ENCODE measurements around the gene EYS. TPM values are rescaled to one million over a fixed set of nuclear protein-coding genes. Genes with fewer than 3 reads are reported as not detected.

Gene EYS
- total RNA-seq, 1 experiment from 2014 or later = 1.5 TPM

GRCh38 chr6:64850121-64850520 is 856.9 kb downstream of the EYS start:
- CTCF ChIA-PET = interaction anchor here (0.5 to 0.9 kb wide), 2 partner anchors 112 to 1646 kb away, joined by 3 read pairs; no protein-coding TSS in a partner anchor
- no peak for DNase-seq (ENCODE audit: unreplicated experiment)
- H3K4me3 Mint-ChIP-seq (ENCODE audit: unreplicated experiment) = no peak overlapping the region
- no TSS peak for BruUV-seq (replicated peaks)
- H3K36me3 Mint-ChIP-seq (ENCODE audit: insufficient read depth, unreplicated experiment) = no peaks in the 10 kb centered on the region
- POLR2A ChIA-PET = interaction anchor here (0.7 kb wide), 1 partner anchor 827 kb away, joined by 4 read pairs; no protein-coding TSS in a partner anchor
- intact Hi-C loops (cut with micrococcal nuclease) = no loop called here
- peaks cover 4% of the 10 kb centered on the region for H3K9me3 Mint-ChIP-seq (ENCODE audit: unreplicated experiment)
- H3K4me1 Mint-ChIP-seq (ENCODE audit: insufficient read depth, unreplicated experiment) = no peaks in the 10 kb centered on the region
- H3K27me3 Mint-ChIP-seq (ENCODE audit: insufficient read depth, unreplicated experiment) = no peaks in the 10 kb centered on the region
- no peak overlapping the region for H3K27ac Mint-ChIP-seq (ENCODE audit: low read depth, unreplicated experiment)
- TF ChIP-seq CTCF (IDR thresholded peaks at IDR 0.05; ENCODE audit: unreplicated experiment) = no peak

- Mint-ChIP-seq H3K27ac (ENCODE audit: low read depth, unreplicated experiment) (no peak overlapping the region), H3K9me3 (ENCODE audit: unreplicated experiment) (no peaks in the 10 kb centered on the region), H3K27me3 (ENCODE audit: insufficient read depth, unreplicated experiment) (no peaks in the 10 kb centered on the region), H3K4me1 (ENCODE audit: insufficient read depth, unreplicated experiment) (no peaks in the 10 kb centered on the region), H3K4me3 (ENCODE audit: unreplicated experiment) (no peak overlapping the region), H3K36me3 (ENCODE audit: insufficient read depth, unreplicated experiment) (no peaks in the 10 kb centered on the region)
- BruUV-seq (replicated peaks) = no TSS peak
- intact Hi-C loops (cut with micrococcal nuclease) = no loop called here
- TF ChIP-seq CTCF (IDR thresholded peaks at IDR 0.05; ENCODE audit: unreplicated experiment) = no peak
- CTCF ChIA-PET = no interaction called here
- DNase-seq (ENCODE audit: unreplicated experiment) = no peak
- POLR2A ChIA-PET = no interaction called here
Measured at GRCh38 chr6:64848467-64848866, 858.6 kb downstream of the EYS start.

- Mint-ChIP-seq H3K27ac (ENCODE audit: low read depth, unreplicated experiment) (no peak overlapping the region), H3K9me3 (ENCODE audit: unreplicated experiment) (no peaks in the 10 kb centered on the region), H3K27me3 (ENCODE audit: insufficient read depth, unreplicated experiment) (no peaks in the 10 kb centered on the region), H3K4me1 (ENCODE audit: insufficient read depth, unreplicated experiment) (no peaks in the 10 kb centered on the region), H3K36me3 (ENCODE audit: insufficient read depth, unreplicated experiment) (no peaks in the 10 kb centered on the region), H3K4me3 (ENCODE audit: unreplicated experiment) (no peak overlapping the region)
- ChIA-PET POLR2A (interaction anchor here (0.7 kb wide), 1 partner anchor 96 kb away, joined by 3 read pairs; no protein-coding TSS in a partner anchor), CTCF (no interaction called here)
- no peak for TF ChIP-seq CTCF (IDR thresholded peaks at IDR 0.05; ENCODE audit: unreplicated experiment)
- no peak for DNase-seq (ENCODE audit: unreplicated experiment)
- no TSS peak for BruUV-seq (replicated peaks)
- intact Hi-C loops (cut with micrococcal nuclease) = no loop called here
Measured at GRCh38 chr6:64847396-64847795, 859.6 kb downstream of the EYS start.

- no peaks in the 10 kb centered on the region for H3K4me1 Mint-ChIP-seq (ENCODE audit: insufficient read depth, unreplicated experiment)
- no peaks in the 10 kb centered on the region for H3K36me3 Mint-ChIP-seq (ENCODE audit: insufficient read depth, unreplicated experiment)
- no peak overlapping the region for H3K27ac Mint-ChIP-seq (ENCODE audit: low read depth, unreplicated experiment)
- TF ChIP-seq CTCF (IDR thresholded peaks at IDR 0.05; ENCODE audit: unreplicated experiment) = peak; percentile 36
- H3K27me3 Mint-ChIP-seq (ENCODE audit: insufficient read depth, unreplicated experiment) = no peaks in the 10 kb centered on the region
- H3K4me3 Mint-ChIP-seq (ENCODE audit: unreplicated experiment) = no peak overlapping the region
- ChIA-PET POLR2A (interaction anchor here (0.7 kb wide), 1 partner anchor 671 kb away, joined by 3 read pairs; no protein-coding TSS in a partner anchor), CTCF (interaction anchor here (0.7 to 1.1 kb wide), 2 partner anchors 982 to 1608 kb away, joined by 3 read pairs; no protein-coding TSS in a partner anchor)
- no TSS peak for BruUV-seq (replicated peaks)
- DNase-seq (ENCODE audit: unreplicated experiment) = peak; percentile 33
- intact Hi-C loops (cut with micrococcal nuclease) = no loop called here
- no peaks in the 10 kb centered on the region for H3K9me3 Mint-ChIP-seq (ENCODE audit: unreplicated experiment)
Measured at GRCh38 chr6:64838726-64839125, 868.3 kb downstream of the EYS start.

Measured in MCF 10A (cell line).